ENCODE data around the gene DEXI. TPM values are rescaled to one million over a fixed set of nuclear protein-coding genes. Genes with fewer than 3 reads are reported as not detected.
A peak's percentile ranks its signal among the peaks of the same experiment; 100 is the strongest.

The DEXI gene
- total and polyA plus RNA-seq, 2 of the 4 experiments (the other 2 are of a cell fraction) = 43.7 to 63.6 TPM

DNA sequence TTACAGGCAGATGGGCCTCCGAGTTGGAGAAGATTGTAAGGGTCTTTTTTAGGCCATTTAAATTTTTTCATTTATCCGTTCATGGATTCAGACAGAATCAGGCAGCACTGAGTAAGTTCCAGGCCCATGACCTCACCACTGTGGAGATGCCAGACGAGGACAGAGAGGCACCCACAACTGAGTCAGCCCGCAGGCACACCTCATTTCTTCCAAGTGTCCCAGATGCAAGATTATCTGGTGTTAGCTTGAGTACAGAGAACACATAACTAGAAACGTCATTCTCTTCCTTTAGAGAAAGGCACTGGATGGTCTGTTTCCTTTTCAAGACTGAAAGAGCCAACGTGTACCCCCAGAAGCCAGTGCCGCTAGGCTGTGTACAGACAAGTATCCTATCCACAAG, 19.0 kb upstream of the DEXI start:
- intact Hi-C loops (cut with micrococcal nuclease) (loop anchor here (5.0 to 10.0 kb wide), 4 partner anchors 446 to 754 kb away; no protein-coding TSS in a partner anchor), dilution Hi-C loops (cut with HindIII; ENCODE audit: low sequenced_read_pairs, unreplicated experiment) (no loop called here), in situ Hi-C loops (cut with MboI; ENCODE audit: low sequenced_read_pairs) (loop anchor here (10.0 to 25.0 kb wide), 4 partner anchors 576 to 851 kb away; a partner anchor contains a TSS)
- Histone ChIP-seq H3K4me3 (ENCODE audit: insufficient read depth, low read depth, low read length) (no peak overlapping the region), H4K5ac (ENCODE audit: low read depth, low read length) (peak overlapping the region; percentile 69), H4K20me1 (ENCODE audit: insufficient read depth, low read length) (peaks cover 5% of the 10 kb centered on the region), H2AK5ac (ENCODE audit: low read depth, low read length) (peak overlapping the region; percentile 71), H3K79me1 (ENCODE audit: low read depth in 1 of 2, low read length in 2 of 2) (peaks cover 14 to 68% of the 10 kb centered on the region in 2 experiments), H3K23ac (ENCODE audit: low read depth, low read length) (peak overlapping the region; percentile 57; the same call in 1 of the 2 replicates), H4K8ac (ENCODE audit: low read depth in 2 of 2, low read length in 2 of 2) (peak overlapping the region in 1 of 2 experiments; percentile 76; a peak in 2 of 4 replicates), H3K4me1 (ENCODE audit: control insufficient read depth, insufficient read depth, low read length) (peaks cover 32% of the 10 kb centered on the region), H2AFZ (replicated peaks; ENCODE audit: low read length, poor library complexity) (peak overlapping the region; percentile 3), H3K18ac (ENCODE audit: low read depth, low read length) (peak overlapping the region; percentile 84), H3K27ac (ENCODE audit: insufficient read depth, low read length) (peak overlapping the region; percentile 76), H3K9me3 (ENCODE audit: control insufficient read depth, insufficient read depth, low read length) (no peaks in the 10 kb centered on the region), H2BK15ac (ENCODE audit: low read depth, low read length) (peak overlapping the region; percentile 68; the same call in 2 of the 3 replicates), H2BK5ac (ENCODE audit: low read depth, low read length, poor library complexity, severe bottlenecking) (peak overlapping the region; percentile 90), H3K14ac (replicated peaks; ENCODE audit: low read depth, low read length) (peak overlapping the region; percentile 78), H3K36me3 (ENCODE audit: control insufficient read depth, insufficient read depth, low read length) (peaks cover 12% of the 10 kb centered on the region), H3K9ac (ENCODE audit: low read depth, low read length) (peak overlapping the region; percentile 33; the same call in 1 of the 2 replicates), H4K91ac (ENCODE audit: insufficient read depth, low read depth, low read length) (peak overlapping the region; percentile 74), H2AK9ac (replicated peaks; ENCODE audit: low read depth, low read length, poor library complexity) (peak overlapping the region; percentile 49), H3K4me2 (ENCODE audit: low read depth, low read length) (peak overlapping the region; percentile 73), H2BK20ac (ENCODE audit: low read depth, low read length) (peak overlapping the region; percentile 80), H2BK120ac (ENCODE audit: low read depth, low read length) (peak overlapping the region; percentile 84), H3K56ac (ENCODE audit: extremely low read depth, insufficient read depth, low read length) (peak overlapping the region; percentile 13; the same call in 1 of the 2 replicates), H3K9me1 (ENCODE audit: insufficient read depth, low read length) (peaks cover 21% of the 10 kb centered on the region), H3K4ac (ENCODE audit: low read depth, low read length) (peak overlapping the region; percentile 86), H3K27me3 (ENCODE audit: control insufficient read depth, insufficient read depth, low read length) (no peaks in the 10 kb centered on the region)
- TF ChIP-seq CEBPB (IDR thresholded peaks at IDR 0.05; ENCODE audit: low read depth, low read length) (no peak), MAFK (IDR thresholded peaks at IDR 0.05; ENCODE audit: low read depth, low read length) (0 out of 2 replicates have a peak, but pooled peaks have one; percentile 5), MXI1 (IDR thresholded peaks at IDR 0.05; ENCODE audit: borderline replicate concordance, low read depth, low read length) (0 out of 2 replicates have a peak, but pooled peaks have one; percentile 28), MAZ (IDR thresholded peaks at IDR 0.05; ENCODE audit: borderline replicate concordance, low read depth, low read length) (peak; percentile 43; the same call in 1 of the 2 replicates), FOS (IDR thresholded peaks at IDR 0.05; ENCODE audit: low read depth, low read length) (peak; percentile 78), NFE2L2 (IDR thresholded peaks at IDR 0.05; ENCODE audit: low read depth, low read length) (no peak), POLR2A (IDR thresholded peaks at IDR 0.05; ENCODE audit: low read depth, low read length) (peak; percentile 68; the same call in 1 of the 2 replicates), BHLHE40 (IDR thresholded peaks at IDR 0.05; ENCODE audit: low read depth, low read length) (peak; percentile 72; the same call in 1 of the 2 replicates)
- ChIA-PET POLR2A (ENCODE audit: unreplicated experiment) (interaction anchor here (0.6 kb wide), 1 partner anchor 118 kb away, joined by 6 read pairs; no protein-coding TSS in a partner anchor), CTCF (no interaction called here)
- no CpG with 5 or more reads among the region's 7 CpGs for WGBS, 2 experiments (ENCODE audit: extremely low coverage in 2 of 2, insufficient read length in 1 of 2)
- peak; percentile 95 for DNase-seq
- ATAC-seq (ENCODE audit: low read depth) = peak; percentile 81
- no TSS peak for BruUV-seq (replicated peaks)
